Smooth muscle cell (in vitro differentiated cells): Measurements from ENCODE around the gene OR2V2. TPM values are rescaled to one million over a fixed set of nuclear protein-coding genes. Genes with fewer than 3 reads are reported as not detected.
"Not testable (repeated sequence)": the region's sequence is repeated elsewhere in the genome, so short reads cannot be mapped to it uniquely, and the experiment has no call there.

ENCODE experiments used
- DNase-seq: peaks from one replicate; lab custom pipeline; 2025; ENCODE audit not compliant: unreplicated experiment; lab: John Stamatoyannopoulos, UW
- H2AFZ ChIP-seq: fragments of 200-600 bp; sonication (generic); 2 replicates; pipeline ENCODE4 v1.6.0; 2016; ENCODE audit warnings: antibody characterized with exemption, low read depth, mild to moderate bottlenecking
- H3F3A ChIP-seq: fragments of 200-600 bp; sonication (generic); 2 replicates; pipeline ENCODE4 v1.6.0; 2017; ENCODE audit warnings: antibody characterized with exemption, low read depth
- H3K27ac ChIP-seq: fragments of 200-600 bp; sonication (generic); 2 replicates; pipeline ENCODE4 v1.5.1; 2016; ENCODE audit warnings: low read depth, mild to moderate bottlenecking
- H3K27me3 ChIP-seq: fragments of 200-600 bp; sonication (generic); 2 replicates; pipeline ENCODE4 v1.6.1; 2016; ENCODE audit warnings: low read depth, mild to moderate bottlenecking
- H3K36me3 ChIP-seq: fragments of 200-600 bp; sonication (generic); 2 replicates; pipeline ENCODE4 v1.5.1; 2016; ENCODE audit warnings: low read depth
- H3K4me1 ChIP-seq: fragments of 200-600 bp; sonication (generic); 2 replicates; pipeline ENCODE4 v1.5.1; 2016; ENCODE audit warnings: low read depth
- H3K4me2 ChIP-seq: fragments of 200-600 bp; sonication (generic); 2 replicates; pipeline ENCODE4 v1.6.0; 2016; ENCODE audit warnings: mild to moderate bottlenecking
- H3K4me3 ChIP-seq: fragments of 200-600 bp; sonication (generic); 2 replicates; pipeline ENCODE4 v1.5.1; 2016; ENCODE audit warnings: mild to moderate bottlenecking
- H3K79me2 ChIP-seq: fragments of 200-600 bp; sonication (generic); 2 replicates; pipeline ENCODE4 v1.6.0; 2016; ENCODE audit warnings: low read depth, mild to moderate bottlenecking
- H3K9ac ChIP-seq: fragments of 200-600 bp; sonication (generic); 2 replicates; pipeline ENCODE4 v1.6.0; 2016; ENCODE audit warnings: low read depth
- H3K9me3 ChIP-seq: fragments of 200-600 bp; sonication (generic); replicated peaks from 2 replicates; pipeline ENCODE4 v1.5.1; 2016; ENCODE audit warnings: low read depth
- H4K20me1 ChIP-seq: fragments of 200-600 bp; sonication (generic); 2 replicates; pipeline ENCODE4 v1.6.0; 2016; ENCODE audit warnings: low read depth
- WGBS: methylation state at CpG from one replicate; pipeline ENCODE4 v1.1.7; 2016; ENCODE audit warnings: low lambda C conversion rate; 5-methylcytosine and 5-hydroxymethylcytosine counted together
- polyA plus RNA-seq: library from polyadenylated mRNA; unstranded; fragments of >200 nt; fragmentation: Nextera tagmentation; extraction: Ambion mirVana; gene quantifications from 2 replicates; pipeline ENCODE4 v1.2.1, GENCODE V29; 2016
- total RNA-seq: library from RNA; depleted of rRNA; stranded (reverse); fragments of >200 nt; gene quantifications from 2 replicates; pipeline ENCODE4 v1.2.3, GENCODE V29; 2014
- TF ChIP-seq, protein P1 (sequence below): fragments of 200-600 bp; sonication (generic); IDR thresholded peaks from 2 replicates; pipeline ENCODE4 v1.5.1; 2017; ENCODE audit warnings: borderline replicate concordance, mild to moderate bottlenecking, antibody characterized with exemption; ENCODE audit not compliant: insufficient read depth, poor library complexity, severe bottlenecking

OR2V2 gene
- total and polyA plus RNA-seq, 2 experiments from 2014 or later, result not detected

DNA sequence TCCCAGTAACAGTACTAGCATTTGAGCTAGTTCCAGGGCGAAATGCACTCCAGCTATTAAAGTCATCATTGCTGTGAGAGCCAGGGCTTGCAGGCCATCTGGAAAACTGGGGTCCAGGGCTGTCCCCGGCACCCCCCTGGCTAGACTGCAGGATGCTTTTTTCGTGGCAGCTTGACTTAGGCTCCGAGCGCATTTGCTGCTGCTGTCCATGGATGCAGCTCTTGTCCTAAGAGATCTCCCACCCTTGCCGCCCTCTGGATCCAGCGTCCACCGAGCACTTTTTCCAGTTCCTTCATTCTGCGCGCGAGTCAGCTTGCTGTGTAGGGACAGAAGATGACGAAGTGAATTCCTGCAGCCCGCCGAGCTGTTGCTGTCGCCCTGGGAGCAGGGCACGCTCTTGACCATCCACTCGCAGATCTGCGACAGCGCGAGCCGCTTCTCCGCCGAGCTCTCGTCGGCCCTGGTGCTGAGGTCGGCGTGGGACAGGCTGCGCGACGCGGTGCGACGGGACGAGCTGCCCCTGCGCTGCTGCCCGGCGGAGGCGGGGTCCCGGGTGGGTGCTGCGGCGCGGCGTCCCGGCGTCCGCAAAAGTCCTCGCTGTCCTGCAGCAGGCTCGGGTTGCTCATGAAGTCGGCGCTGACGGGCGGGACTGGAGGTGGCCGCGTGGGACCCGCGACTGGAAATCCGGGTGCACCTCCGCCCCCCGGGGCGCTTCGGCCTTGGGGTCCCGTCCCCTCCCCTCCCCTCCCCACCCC lies 47.1 kb upstream of the OR2V2 start:
- no peak overlapping the region for H3K27ac ChIP-seq
- 9% methylated on average over 52 of the region's 62 CpGs for WGBS
- peak overlapping the region; percentile 28 for H3K4me3 ChIP-seq
- H3K27me3 ChIP-seq, result peaks cover 33% of the 10 kb centered on the region
- no peaks in the 10 kb centered on the region for H3K9me3 ChIP-seq
- no peaks in the 10 kb centered on the region for H3K79me2 ChIP-seq
- TF ChIP-seq, protein P1, sequence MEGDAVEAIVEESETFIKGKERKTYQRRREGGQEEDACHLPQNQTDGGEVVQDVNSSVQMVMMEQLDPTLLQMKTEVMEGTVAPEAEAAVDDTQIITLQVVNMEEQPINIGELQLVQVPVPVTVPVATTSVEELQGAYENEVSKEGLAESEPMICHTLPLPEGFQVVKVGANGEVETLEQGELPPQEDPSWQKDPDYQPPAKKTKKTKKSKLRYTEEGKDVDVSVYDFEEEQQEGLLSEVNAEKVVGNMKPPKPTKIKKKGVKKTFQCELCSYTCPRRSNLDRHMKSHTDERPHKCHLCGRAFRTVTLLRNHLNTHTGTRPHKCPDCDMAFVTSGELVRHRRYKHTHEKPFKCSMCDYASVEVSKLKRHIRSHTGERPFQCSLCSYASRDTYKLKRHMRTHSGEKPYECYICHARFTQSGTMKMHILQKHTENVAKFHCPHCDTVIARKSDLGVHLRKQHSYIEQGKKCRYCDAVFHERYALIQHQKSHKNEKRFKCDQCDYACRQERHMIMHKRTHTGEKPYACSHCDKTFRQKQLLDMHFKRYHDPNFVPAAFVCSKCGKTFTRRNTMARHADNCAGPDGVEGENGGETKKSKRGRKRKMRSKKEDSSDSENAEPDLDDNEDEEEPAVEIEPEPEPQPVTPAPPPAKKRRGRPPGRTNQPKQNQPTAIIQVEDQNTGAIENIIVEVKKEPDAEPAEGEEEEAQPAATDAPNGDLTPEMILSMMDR, result no peak
- H3K36me3 ChIP-seq, result no peaks in the 10 kb centered on the region
- H3K4me2 ChIP-seq, result peak overlapping the region; percentile 81
- no peaks in the 10 kb centered on the region for H4K20me1 ChIP-seq
- no peak overlapping the region for H3K9ac ChIP-seq
- no peak for DNase-seq
- no peaks in the 10 kb centered on the region for H3K4me1 ChIP-seq
- no peak overlapping the region for H2AFZ ChIP-seq
- H3F3A ChIP-seq, result no peaks in the 10 kb centered on the region

DNA sequence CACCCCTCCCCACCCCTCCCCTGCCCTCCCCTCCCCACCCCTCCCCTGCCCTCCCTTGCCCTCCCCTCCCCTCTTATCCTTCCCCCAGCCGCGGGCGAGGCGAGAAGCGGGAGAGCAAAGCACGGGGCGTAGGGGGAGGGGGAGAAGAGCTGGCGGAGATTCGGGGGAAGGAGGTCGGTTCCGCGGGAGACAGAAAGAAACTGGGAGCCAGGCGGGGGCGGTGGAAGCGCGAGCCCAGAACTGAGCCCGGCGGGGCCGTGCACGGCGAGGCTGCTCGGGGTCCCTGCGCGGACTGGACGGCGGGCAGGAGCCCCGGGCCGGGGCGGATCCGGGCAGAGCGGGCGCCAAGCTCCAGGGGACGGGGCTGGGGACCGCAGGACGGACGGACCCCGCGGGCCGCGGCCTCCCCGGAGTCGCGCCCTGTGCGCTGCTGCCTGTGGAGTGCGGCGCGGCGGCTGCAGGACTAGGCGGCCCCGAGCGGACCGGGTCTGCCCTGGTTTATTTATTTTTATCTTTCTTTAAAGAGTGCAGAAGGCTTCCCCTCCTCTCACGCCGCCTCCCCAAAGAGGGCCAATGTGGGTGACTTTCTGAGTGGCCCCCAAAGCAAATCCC lies 46.2 kb upstream of the OR2V2 start:
- H3F3A ChIP-seq, H3K27ac ChIP-seq, H3K4me2 ChIP-seq, H3K4me3 ChIP-seq, DNase-seq, H3K79me2 ChIP-seq, H4K20me1 ChIP-seq, H2AFZ ChIP-seq, H3K9me3 ChIP-seq, H3K36me3 ChIP-seq, H3K4me1 ChIP-seq, H3K9ac ChIP-seq: not testable (repeated sequence)
- H3K27me3 ChIP-seq, result peaks cover 41% of the 10 kb centered on the region
- no CpG with 5 or more reads among the region's 54 CpGs for WGBS

DNA sequence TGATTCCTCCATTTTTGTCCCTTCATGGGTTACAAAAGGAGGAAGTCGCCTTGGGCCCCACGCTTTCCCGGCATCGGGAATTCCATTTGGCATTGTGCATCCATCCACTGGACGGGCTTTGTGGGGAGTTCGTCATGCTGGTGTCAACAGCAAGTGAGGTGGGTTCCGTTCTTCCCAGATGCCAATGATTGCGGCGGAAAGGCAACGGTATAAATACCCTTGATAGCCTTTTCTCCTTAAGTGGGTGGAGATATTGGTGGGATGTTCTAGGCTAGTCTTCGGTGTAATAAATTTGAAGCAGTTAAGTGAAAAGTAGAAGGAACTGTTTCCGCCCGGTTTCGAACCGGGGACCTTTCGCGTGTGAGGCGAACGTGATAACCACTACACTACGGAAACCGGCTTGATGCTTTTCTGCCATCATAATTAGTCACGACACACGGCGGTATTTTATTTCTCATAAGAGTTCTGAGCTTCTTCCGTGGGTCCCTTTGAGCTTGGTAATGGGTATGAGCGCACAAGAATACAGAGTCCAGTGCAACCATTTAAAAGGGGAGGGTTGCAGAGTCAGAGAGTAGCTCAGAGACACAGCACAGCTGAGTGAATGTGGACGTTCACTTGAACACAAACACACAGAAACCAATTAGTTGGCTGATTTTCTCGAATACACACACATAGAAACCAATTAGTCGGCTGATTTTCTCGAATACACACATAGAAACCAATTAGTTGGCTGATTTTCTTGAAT lies 45.3 kb upstream of the OR2V2 start:
- not testable (repeated sequence) for H3K9ac ChIP-seq, H3K27ac ChIP-seq, DNase-seq, H3K36me3 ChIP-seq, H3F3A ChIP-seq, H3K79me2 ChIP-seq, H2AFZ ChIP-seq, H3K4me3 ChIP-seq, H3K4me2 ChIP-seq, H3K4me1 ChIP-seq, H3K9me3 ChIP-seq, H4K20me1 ChIP-seq
- peaks cover 49% of the 10 kb centered on the region for H3K27me3 ChIP-seq
- no CpG with 5 or more reads among the region's 30 CpGs for WGBS

DNA sequence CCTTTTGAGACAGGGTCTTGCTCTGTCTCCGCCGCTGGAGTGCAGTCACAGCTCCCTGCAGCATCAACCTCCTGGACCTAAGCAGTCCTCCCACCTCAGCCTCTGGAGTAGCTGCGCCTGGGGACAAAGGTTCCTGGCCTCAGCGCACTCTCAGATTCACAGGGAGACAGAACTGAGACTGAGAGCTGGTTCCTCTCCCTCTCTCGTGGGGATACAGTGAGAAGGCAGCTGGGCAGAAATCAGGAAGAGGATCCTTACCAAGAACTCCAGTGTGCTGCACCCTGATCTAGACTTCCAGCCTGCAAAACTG lies 43.2 kb upstream of the OR2V2 start:
- 14% methylated on average over 5 of the region's 5 CpGs for WGBS
- not testable (repeated sequence) for H3K4me3 ChIP-seq, H3K79me2 ChIP-seq, H3K4me2 ChIP-seq, H3F3A ChIP-seq, H3K9ac ChIP-seq, DNase-seq, H3K9me3 ChIP-seq, H3K4me1 ChIP-seq, H4K20me1 ChIP-seq, H2AFZ ChIP-seq, H3K27ac ChIP-seq, H3K36me3 ChIP-seq
- H3K27me3 ChIP-seq, result peaks cover 57% of the 10 kb centered on the region

DNA sequence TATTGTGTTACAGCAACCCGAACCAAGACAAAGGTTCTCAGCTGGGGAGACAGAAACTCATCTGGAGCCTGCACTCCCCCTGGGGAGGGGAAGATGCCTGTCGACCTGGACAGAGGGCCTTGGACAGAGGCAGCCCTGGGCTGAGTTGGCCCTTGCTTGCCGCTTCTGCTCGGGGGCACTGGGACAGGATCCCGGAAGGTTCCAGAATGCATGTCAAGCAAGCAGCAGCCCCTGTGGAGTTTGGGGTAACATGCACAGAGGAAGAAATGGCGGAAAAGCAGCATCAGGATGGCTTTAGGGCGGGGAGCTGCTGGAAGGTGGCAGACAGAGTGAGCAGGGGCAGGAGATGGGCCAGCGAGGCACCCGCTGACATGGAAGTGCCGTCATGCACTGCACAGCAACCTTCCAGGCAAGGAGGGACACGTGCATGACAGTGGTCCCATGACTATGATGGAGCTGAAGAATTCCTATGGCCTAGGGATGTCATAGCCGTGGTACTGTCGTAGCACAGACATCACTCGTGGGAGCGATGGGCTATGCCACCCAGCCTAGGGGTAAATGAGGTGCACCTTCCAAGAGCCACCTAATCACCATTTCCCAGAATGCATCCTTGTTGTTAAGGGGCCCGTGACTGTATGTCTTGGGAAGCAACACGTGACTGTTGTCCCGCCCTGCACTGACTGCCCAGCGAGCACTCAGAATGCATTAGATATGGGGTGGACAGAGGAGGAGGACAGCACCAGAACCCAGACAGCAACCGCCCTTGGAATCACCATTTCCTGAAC lies 42.6 kb upstream of the OR2V2 start:
- peaks cover 51% of the 10 kb centered on the region for H3K27me3 ChIP-seq
- H3K4me2 ChIP-seq, H3K79me2 ChIP-seq, DNase-seq, H3K27ac ChIP-seq, H2AFZ ChIP-seq, H3K4me1 ChIP-seq, H3F3A ChIP-seq, H3K36me3 ChIP-seq, H3K4me3 ChIP-seq, H3K9ac ChIP-seq, H3K9me3 ChIP-seq, H4K20me1 ChIP-seq: not testable (repeated sequence)
- WGBS, result 63% methylated on average over 20 of the region's 20 CpGs
